Fibroblast of skin of back (primary cell): ENCODE results near the gene NOG.

Experiments
- DNase-seq: peaks from one replicate; pipeline ENCODE4 v3.0.0-alpha.2; 2013

The NOG gene

DNA sequence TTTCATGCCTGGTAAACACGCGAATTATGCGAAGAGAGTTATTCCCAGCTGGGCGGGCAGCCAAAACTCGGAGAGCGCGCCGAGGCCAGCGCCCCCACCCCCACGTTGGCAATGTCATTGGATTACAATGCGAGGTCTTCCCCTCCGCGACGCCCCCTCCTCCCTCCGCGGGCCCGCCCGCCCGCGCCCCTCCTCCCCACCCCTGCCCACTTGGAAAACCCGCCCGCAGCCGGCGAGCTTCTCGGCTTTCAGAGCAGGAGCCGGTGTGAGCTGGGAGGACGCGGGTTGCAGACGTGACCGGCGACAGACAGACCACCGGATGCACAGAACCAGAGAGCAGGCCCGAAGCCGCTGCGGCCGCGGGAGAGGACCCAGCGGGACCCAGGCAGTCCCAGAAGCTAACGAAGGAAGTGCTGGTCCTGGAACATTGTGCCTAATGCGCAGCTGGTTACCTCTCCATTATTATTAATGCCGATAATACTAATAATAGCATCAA, 4.0 kb downstream of the NOG start:
- peak; percentile 67 for DNase-seq

DNA sequence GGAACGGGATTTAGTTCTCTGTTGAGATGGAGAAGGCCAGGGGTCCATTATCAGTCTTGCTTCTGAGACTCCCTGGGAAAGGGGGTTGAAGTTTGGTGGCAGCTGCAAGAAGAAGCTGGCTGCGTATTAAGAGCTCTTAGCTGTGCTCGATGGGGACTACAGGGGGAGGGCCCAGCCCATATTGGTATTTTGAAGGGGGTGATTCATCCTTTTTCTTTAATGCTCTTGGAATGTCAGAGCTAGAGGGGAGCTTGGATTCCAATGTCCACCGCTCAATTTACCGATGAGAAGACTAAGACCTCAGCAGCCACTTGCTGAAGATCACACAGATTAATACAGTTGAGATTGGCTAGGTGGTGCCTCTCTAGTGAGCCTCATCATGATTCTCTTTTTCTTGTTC, 5.0 kb downstream of the NOG start:
- DNase-seq = peak; percentile 88

DNA sequence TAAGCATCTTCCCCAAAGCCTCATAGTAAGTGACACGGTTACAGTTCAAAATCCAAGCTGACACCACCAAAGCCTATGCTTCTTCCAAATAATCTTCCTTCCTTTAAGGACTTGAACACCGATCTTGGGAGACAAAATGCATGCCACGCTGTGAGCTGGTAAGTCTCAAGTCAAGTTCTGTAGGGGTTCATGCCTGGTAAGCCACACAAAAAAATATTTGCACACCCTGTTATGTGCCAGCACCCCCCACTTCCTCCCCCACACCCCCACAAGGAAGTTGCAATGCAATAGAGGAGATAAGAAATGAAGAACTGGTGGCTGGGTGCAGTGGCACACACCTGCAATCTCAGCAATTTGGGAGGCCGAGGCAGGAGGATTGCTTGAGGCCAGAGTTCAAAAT, 5.6 kb downstream of the NOG start:
- no peak for DNase-seq

DNA sequence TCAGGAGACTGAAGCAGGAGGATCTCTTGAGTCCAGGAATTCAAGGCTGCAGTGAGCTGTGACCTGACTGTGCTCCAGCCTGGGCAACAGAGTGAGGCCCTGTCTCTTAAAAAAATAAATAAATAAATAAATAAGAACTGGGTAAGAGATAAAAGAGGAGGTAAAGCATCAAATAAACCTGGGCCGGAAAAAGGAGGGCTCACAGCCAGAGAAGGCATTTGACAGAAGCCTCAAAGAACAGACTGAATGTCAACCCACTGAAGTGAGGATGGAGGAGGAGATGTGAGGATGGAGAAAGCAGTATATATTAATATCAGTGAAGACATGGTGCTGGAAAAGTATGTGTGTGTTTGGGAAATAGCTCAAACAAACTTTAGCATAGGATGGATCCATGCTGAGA, 6.1 kb downstream of the NOG start:
- no peak for DNase-seq

DNA sequence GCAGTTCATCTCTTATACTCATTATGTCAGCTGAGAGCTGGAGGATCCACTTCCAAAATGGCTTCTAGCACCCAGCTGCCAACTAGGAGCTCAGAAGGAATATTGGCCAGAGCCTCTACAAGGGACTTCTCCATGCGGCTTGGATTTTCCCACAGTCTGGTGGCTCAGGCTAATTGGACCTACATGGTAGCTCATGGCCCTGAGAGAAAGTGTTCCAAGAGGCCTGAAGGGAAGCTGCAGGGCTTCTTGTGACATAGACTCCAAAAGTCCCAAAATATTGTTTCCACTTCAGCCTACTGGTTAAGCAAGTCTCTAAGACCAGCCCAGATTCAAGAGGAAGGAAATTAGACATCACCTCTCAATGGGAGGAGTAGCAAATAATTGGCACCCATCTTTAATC, 6.8 kb downstream of the NOG start:
- DNase-seq = no peak

DNA sequence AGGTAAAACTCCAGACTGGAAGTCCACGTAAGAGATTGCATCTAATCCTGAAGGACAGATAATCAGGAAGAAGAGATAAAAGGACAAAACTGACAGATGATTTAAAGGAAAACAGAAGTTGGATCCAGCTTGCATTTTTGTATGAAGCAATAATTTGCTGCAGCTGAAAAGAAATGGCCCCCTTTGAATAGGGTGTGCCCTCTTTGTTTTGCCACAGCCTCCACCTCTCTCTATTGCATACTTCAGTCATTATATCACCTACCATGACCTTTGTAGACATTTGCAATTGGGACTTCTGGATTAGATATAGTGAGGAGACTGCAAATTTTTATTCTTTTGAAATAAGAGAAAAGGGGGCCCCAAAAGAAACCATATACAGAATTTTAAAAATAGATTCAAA, 8.1 kb downstream of the NOG start:
- DNase-seq = no peak

DNA sequence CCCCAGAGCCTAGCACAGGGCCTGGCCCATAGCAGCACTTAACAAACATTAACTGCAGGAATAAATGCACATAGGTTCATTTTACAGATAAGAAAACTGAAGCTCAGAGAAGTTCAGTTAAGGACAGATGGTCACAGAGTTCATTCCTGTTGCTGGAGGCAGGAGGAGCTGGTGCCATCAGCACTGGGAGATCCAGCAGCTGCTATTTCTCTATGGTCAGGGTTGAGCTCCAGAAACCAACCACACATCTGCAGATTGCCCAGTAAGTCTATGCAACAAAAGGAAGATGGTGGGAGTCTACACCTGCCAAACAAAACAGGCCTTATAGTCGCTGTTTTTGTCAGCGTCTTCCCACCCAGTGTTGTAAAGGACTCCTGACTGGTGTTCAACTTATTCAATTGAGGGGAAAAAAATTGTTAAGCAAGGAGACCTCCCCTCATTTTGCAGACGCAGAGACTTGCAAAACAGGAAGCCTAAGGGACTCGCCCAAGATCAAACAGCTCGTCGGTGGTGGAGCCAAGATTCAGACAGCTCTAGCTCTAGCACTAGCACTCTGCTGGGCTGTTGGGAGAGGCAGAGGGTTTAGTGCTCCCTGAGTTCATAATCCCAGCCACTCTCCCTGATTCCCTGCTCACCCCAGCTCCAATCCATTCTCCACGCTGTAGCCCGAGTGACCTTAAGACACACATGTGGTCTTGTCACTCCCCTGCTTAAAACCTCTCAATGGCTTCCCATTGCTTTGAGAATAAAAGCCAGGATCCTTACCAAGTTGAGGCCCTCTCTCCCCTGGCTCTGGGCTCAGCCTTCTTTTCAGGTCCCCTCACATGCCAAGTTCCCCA, 9.0 kb downstream of the NOG start:
- DNase-seq = no peak

DNA sequence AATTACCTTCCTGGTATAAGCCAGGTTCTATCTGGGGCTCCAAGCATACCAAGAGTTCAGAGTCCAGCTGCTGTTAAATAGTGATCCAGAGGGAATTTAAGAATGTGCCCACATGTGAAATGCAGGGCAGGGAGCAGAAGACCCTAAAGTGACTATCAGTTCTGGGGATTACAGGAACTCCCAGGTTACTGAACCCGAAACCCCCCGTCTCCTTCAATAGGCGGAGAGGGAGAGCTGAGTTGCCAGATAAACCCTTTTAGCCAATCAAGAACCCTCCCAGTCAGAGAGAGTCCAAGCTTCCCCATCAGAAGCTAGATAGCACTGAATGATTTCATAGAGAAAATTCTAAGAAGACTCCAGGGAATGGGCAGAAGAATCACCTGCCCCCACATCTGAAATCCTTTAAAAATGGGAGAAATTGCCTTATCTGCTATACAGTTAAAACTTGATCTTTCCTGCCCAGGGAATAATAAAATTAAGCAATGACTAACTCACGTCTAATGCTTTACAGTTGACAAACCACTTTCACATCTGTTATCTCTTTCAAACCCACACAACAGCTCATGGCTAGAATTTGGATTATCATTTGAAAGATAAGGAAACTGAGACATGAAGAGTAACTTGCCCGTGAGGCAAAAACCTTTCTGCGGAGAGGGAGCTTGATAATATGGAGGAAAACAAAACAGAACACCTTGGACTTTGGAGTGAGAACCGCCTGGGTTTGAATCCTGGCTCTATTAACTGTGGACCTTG, 10.2 kb downstream of the NOG start:
- DNase-seq = no peak

DNA sequence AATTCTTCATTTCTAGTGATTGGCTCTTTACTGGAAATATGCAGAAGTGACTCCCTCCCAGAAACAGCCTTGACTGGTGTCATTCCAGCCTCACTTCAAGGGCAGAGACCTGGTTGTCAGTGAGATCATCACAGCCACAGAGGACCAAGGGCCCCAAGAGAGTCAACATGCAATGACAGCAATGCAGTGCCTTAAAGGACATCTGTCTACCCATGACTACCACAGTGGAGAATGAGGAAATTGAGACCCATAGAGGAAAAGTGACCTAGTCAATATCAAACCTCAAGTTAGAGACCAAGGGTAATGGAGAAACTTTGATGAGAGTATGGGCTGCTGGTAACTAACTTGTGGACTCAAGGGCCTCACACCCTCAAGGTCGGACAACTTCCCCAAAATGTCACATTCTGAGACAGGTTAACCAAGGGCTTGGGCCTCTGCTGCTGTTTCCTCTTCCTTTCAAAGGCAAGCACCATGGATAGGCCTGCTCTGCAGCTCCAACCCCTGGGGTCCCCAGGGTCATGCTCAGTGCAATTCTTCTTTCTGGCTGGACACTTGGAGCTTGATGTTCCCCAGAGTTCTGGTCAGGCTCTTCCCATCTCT, 11.3 kb downstream of the NOG start:
- peak; percentile 48 for DNase-seq

DNA sequence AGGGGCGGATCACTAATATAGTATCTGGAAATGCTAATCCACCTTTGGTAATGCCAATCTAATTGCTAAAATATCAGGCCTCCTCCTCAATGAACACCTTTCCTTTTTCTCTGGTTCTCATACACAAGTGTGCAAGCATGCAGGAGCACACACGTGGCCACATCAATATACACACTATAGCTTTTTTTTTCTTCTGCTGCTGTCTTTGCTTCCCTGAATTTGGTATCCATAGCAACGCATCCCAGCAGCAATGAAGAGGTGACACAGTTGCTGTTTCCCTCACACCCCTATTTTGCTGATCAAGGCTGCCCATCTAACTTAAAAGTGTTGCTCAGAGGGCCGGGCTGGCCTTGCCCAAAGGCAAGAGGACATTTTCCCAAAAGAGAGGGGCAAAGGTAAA, 15.4 kb downstream of the NOG start:
- no peak for DNase-seq

DNA sequence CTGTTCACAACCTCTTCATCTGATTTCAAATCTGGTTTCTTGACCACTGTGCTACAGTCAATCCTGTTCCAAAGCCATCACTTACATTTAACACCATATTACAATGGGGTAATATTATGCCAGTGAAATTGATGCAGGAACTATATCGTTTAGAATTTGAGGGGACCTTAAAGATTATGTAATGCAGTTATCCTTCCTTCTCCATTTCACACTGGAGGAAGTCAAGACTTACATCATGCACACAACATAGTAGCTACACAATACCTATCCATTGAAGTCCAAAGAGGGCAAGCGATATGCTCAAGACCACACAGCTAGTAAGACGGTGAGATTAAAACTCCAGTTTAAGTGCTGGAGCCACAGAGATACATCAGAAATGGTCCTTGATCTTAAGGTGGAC, 16.8 kb downstream of the NOG start:
- DNase-seq = no peak

DNA sequence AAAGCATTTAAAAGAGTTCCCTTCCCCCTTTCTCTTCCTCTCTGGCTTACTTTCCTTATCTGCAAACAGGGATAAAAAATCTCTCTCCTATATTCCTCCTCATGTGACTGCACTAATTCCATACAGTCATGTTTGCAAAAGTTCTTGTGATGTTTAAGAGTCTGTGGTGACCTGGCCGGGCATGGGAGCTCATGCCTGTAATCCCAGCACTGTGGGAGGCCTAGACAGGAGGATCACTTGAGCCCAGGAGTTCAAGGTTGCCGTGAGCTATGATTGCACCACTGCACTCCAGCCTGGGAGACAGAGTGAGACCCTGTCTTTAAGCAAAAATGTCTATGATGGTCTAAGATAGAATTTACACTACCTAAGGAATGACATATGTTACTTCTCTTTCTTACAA, 19.6 kb downstream of the NOG start:
- no peak for DNase-seq

DNA sequence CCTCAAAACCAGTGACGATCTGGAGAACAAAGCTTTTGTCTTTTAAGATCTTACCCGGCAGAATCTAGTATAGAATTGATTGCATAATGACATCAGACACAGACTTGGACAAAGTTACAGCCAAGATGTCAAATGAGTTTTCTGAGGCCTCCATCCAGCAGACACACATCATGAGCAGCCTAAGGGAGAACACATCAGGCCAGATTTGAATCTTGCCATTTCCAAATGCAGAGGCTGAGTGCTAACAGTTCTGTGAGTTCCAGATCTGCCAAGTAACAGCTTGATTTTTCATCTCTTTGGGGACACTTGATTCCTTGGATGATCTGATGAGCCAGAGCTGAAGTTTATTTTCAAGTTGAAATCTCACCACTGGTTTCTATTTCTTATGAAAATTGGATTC, 21.0 kb downstream of the NOG start:
- DNase-seq = no peak

DNA sequence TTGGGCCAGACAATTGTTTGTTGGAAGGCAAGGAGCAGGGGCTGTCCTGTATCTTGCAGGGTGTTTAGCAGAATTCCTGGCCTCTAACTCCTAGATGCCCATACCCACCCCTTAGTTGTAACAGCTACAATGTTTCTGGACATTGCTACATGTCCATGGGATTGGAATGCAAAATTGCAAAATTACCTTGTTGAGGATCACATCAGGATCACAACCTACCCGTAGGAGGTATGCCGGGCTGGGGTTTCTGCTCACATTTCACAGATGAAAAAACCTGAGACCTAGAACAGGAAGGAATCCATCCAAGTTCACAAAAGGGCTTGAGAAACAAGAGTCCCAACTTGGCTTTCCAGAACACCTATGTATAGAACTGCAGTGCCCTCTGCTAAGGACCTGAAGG, 22.7 kb downstream of the NOG start:
- DNase-seq = no peak

DNA sequence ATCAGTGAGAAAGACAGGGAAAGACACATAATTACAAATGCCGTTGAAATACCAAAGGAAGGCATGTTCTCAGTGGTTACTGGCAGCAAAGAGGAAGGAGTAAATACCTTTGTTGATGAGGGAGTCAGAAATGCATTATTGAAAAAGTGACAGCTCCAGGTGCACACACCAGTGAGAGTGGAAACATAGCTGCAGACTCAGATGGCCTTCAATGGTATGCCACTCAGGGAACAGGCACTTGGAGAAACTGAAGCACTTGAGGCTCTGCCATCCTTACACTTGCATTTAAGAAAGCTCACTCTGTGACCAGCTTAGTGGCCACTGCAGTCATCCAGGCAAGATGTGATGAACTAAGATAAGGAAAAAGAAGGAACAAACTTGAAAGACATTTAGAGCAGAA, 29.9 kb downstream of the NOG start:
- DNase-seq = no peak

DNA sequence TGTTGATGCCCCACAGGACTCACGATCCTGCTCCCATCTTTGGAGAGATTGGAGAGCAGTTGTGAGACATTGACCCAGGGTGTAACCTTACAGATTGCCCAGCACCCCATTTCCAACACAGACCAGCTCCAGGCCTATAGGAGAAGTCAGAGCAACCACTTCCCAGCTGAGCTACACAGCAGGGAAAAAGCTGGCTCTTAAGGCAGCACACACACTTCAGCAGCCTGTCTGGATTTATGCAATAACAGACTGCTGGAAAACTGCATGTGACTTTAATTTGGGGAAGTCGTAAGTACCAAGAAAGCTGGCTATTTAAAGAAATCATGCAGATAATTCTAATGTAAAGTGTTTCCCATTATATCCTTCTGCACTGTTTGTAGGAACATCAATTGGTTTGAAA, 30.8 kb downstream of the NOG start:
- no peak for DNase-seq

DNA sequence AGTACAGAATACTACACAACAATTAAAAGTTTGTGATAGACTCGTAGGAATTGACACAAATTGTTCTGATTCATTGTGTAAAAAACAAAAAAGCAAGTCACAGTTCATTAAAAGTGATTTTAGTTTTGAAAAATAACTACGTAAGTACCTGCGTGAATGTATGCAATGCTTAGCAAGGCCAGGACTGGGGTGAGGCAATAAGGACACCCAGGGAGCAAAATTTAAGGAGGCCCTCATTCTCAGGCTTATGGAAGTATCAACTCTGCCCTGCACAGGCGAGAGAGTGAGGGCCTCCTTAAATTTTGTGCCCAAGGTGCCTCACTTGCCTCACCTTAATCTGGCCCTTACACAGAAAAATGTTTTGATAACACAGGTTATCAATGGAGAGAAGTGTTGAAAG, 31.4 kb downstream of the NOG start:
- DNase-seq = no peak

DNA sequence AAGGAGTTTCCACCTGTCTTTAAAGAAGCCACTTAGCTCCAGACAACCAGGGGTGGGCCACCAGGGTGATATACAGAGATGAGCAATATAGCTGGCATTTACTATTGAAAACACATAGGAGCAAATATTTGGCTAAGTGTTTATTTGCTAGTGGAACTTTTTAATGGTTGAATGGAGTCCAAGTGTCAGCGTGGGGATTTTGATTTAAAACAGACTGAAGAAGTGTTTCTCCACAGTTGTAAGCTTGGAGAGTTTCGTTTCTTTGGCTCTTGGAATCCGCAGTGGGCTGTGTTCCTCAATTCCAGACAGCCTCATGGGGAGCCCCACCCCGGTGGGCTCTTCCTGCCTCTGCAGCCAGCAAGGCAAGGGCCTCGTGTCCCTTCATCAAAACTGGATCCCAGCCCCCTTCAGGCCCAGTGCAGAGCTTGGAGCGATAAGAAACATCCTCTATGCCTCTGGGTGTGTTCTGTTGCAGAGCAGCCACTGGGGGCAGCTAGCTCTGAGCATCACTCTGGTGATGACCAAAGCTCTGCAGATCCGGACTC, 36.1 kb downstream of the NOG start:
- DNase-seq = peak; percentile 41

DNA sequence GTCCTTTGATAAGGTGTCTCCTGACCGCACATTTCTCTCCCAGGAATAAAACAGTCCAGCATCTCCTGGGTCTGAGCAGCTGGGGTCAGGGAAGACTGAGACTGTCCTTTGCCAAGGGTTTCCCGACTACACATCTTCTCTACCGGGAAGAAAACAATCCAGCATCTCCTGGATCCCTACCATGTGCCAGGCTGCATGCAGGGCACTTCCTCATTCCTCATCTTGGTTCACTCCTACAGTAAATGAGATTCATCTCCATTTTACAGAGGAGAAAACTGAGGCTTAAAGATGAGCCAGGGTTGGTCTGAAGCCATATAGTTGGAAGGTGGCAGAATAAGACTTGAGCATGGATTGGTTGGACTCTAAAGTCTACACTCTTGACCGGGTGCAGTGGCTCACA, 36.7 kb downstream of the NOG start:
- no peak for DNase-seq

DNA sequence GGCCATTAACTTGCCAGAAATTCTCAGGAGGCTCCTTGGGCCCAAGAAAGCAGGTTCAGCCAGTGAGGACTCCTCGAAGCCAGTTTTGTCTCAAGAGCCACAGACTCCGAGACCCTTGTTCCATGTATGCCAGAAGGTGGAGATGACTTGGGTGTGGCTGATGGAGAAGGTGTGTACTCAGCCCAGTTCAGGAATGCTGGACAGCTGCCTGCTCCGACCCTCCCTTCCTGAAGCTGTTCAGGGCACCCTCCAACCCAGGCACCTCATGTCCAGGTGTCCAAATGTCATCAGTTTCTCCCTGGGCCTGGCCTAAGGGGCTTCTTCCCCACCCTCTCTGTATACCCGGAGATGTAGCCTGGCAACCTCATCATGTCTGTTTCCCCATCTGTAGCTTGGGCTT, 40.2 kb downstream of the NOG start:
- DNase-seq = no peak

DNA sequence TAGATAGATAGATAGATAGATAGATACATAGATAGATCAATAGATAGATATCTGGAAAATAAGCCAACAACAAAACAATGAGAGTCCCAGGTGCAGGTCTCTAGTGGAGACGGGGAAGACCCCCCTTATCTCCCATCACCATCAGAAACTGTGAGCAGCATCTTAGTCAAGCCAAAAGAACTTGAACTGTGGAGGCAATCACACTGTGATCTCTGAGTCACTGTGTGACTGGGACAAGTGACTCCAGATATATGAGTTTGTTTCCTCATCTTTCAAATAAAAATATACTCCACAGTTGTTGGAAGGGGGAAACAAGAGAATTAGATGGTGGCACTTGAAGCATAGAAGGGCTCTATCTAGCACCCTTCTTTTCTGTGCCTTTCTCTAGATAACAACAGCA, 42.1 kb downstream of the NOG start:
- peak; percentile 35 for DNase-seq

DNA sequence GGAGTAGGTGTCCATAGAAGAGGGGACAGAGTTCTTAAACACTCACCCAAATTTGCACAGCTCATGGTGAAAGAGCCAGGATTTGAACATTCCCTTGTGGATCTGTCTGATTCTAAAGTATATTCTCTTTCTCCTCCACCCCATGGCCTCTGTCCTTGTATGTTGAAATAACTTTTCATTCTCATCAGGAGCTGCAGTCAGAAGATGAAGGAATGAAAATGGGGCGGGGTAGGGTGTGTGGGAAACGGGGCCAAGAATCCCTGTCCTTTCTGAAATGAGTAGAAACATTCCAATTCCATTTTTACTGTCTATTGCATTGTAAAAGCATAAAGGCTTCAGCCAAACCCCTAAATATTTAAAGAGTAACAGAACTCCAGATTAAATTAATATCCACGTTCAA, 42.8 kb downstream of the NOG start:
- peak; percentile 20 for DNase-seq

DNA sequence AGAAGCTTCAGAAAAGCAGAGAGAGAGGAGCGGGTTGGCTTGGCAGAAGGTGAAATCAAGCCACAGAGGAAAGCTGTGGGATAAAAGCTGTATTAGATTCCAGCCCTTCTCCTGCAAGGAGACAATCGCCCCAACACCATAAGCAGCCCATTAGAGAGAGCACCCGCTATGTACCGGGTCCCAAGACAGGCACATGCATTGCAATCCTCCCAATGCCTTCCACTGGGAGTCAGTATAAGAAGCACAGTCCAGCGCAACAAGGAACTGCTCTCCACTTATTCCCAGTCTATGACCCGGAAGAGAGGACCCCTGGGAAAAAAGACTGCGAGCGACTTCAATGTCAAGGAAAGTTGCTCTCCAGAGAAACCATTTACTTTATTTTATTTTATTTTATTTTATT, 43.8 kb downstream of the NOG start:
- no peak for DNase-seq
